ENCODE data around the gene KRTAP1-5.

DNA sequence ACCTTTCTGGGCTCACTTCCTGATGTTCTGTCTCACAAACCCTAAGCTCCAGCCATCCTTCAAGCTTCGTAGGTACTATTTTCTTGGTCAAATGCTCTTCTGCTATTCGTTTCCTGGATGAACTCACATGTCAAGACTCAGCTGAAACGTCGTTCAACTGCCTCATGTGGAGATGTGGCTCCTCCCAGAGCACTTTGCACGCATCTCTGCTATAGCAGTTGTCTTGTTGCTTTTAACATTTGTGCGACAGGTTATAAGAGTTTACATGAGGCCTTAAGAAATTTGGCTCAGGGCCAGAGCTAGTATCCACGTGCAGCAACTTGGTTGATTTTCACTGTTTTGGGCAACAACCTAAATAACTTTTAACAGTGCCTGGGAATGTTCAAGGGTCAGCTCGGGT is 40.1 kb downstream of the KRTAP1-5 start:
- TF ChIP-seq EZH2 (IDR thresholded peaks at IDR 0.05; ENCODE audit: insufficient read depth, poor library complexity, severe bottlenecking): no peak
- TF ChIP-seq EZH2phosphoT487 (IDR thresholded peaks at IDR 0.05; ENCODE audit: insufficient read depth, low read depth): no peak
